HG02763 (cell line): ENCODE results near the gene SHISA6.

ENCODE experiments used
- ATAC-seq: cut with Tn5 transposase; IDR thresholded peaks from one replicate; pipeline ENCODE4 v1.9.1; 2021; ENCODE audit warnings: mild to moderate bottlenecking, moderate library complexity; ENCODE audit not compliant: unreplicated experiment

SHISA6 gene

GRCh38 chr17:11514565-11514964 is 273.6 kb downstream of the SHISA6 start:
- ATAC-seq, result no peak

GRCh38 chr17:11514981-11515680 is 274.1 kb downstream of the SHISA6 start:
- no peak for ATAC-seq

GRCh38 chr17:11515901-11516300 is 274.9 kb downstream of the SHISA6 start:
- ATAC-seq, result no peak

GRCh38 chr17:11535231-11535630 is 294.2 kb downstream of the SHISA6 start:
- ATAC-seq, result no peak

GRCh38 chr17:11538366-11538765 is 297.4 kb downstream of the SHISA6 start:
- no peak for ATAC-seq

- no peak for ATAC-seq
Observed at GRCh38 chr17:11539637-11540036, 298.6 kb downstream of the SHISA6 start.

- ATAC-seq, result no peak
Observed at GRCh38 chr17:11545002-11545401, 304.0 kb downstream of the SHISA6 start.

- ATAC-seq, result no peak
Observed at GRCh38 chr17:11545696-11546095, 304.7 kb downstream of the SHISA6 start.

GRCh38 chr17:11547853-11548252 is 306.8 kb downstream of the SHISA6 start:
- ATAC-seq, result no peak

- no peak for ATAC-seq
Observed at GRCh38 chr17:11548398-11548797, 307.4 kb downstream of the SHISA6 start.

GRCh38 chr17:11550431-11550830 is 309.4 kb downstream of the SHISA6 start:
- ATAC-seq, result no peak

GRCh38 chr17:11551442-11551841 is 310.4 kb downstream of the SHISA6 start:
- no peak for ATAC-seq

- no peak for ATAC-seq
Observed at GRCh38 chr17:11553135-11553534, 312.1 kb downstream of the SHISA6 start.

- no peak for ATAC-seq
Observed at GRCh38 chr17:11554042-11554441, 313.0 kb downstream of the SHISA6 start.

GRCh38 chr17:11554542-11554941 is 313.5 kb downstream of the SHISA6 start:
- ATAC-seq, result no peak

- ATAC-seq, result no peak
Observed at GRCh38 chr17:11555530-11555929, 314.5 kb downstream of the SHISA6 start.

GRCh38 chr17:11557727-11558452 is 316.9 kb downstream of the SHISA6 start:
- ATAC-seq, result no peak

- ATAC-seq, result no peak
Observed at GRCh38 chr17:11558681-11559234, 317.7 kb downstream of the SHISA6 start.

- no peak for ATAC-seq
Observed at GRCh38 chr17:11559601-11560000, 318.6 kb downstream of the SHISA6 start.

GRCh38 chr17:11561281-11561680 is 320.3 kb downstream of the SHISA6 start:
- ATAC-seq, result no peak

- no peak for ATAC-seq
Observed at GRCh38 chr17:11561702-11562101, 320.7 kb downstream of the SHISA6 start.
